Astrocyte (in vitro differentiated cells and primary cell): Measurements from ENCODE around the gene ACOT6.

Experiments
- CTCF ChIP-seq: IDR thresholded peaks from 2 replicates; pipeline ENCODE4 v1.5.1; 2011; ENCODE audit warnings: low read depth, mild to moderate bottlenecking, inconsistent platforms, low read length, moderate library complexity; ENCODE audit not compliant: insufficient read depth
- EZH2 ChIP-seq: IDR thresholded peaks from 2 replicates; pipeline ENCODE4 v1.6.1; 2012; ENCODE audit warnings: mild to moderate bottlenecking, low read length, inconsistent platforms; ENCODE audit not compliant: insufficient read depth

- TF ChIP-seq CTCF, result no peak
- TF ChIP-seq EZH2, result no peak
Observed at GRCh38 chr14:73567358-73567757, 45.0 kb upstream of the ACOT6 start.
